KOPT-K1 (cell line): ENCODE data around the gene AKAP13.

Source experiments
- H3K27ac ChIP-seq: fragments of 200-600 bp; sonication (generic); 2 replicates; pipeline ENCODE4 v1.5.1; 2016; ENCODE audit warnings: antibody characterized with exemption, mild to moderate bottlenecking, low read depth, low read length; ENCODE audit not compliant: poor library complexity, severe bottlenecking
- H3K36me3 ChIP-seq: fragments of 200-600 bp; sonication (generic); 2 replicates; pipeline ENCODE4 v1.5.1; 2017; ENCODE audit warnings: antibody characterized with exemption, mild to moderate bottlenecking, low read length, moderate library complexity; ENCODE audit not compliant: insufficient read depth
- H3K9me3 ChIP-seq: fragments of 200-600 bp; sonication (generic); 2 replicates; pipeline ENCODE4 v1.5.1; 2017; ENCODE audit warnings: antibody characterized with exemption, low read length, mild to moderate bottlenecking; ENCODE audit not compliant: insufficient read depth, poor library complexity, severe bottlenecking

AKAP13 gene

DNA sequence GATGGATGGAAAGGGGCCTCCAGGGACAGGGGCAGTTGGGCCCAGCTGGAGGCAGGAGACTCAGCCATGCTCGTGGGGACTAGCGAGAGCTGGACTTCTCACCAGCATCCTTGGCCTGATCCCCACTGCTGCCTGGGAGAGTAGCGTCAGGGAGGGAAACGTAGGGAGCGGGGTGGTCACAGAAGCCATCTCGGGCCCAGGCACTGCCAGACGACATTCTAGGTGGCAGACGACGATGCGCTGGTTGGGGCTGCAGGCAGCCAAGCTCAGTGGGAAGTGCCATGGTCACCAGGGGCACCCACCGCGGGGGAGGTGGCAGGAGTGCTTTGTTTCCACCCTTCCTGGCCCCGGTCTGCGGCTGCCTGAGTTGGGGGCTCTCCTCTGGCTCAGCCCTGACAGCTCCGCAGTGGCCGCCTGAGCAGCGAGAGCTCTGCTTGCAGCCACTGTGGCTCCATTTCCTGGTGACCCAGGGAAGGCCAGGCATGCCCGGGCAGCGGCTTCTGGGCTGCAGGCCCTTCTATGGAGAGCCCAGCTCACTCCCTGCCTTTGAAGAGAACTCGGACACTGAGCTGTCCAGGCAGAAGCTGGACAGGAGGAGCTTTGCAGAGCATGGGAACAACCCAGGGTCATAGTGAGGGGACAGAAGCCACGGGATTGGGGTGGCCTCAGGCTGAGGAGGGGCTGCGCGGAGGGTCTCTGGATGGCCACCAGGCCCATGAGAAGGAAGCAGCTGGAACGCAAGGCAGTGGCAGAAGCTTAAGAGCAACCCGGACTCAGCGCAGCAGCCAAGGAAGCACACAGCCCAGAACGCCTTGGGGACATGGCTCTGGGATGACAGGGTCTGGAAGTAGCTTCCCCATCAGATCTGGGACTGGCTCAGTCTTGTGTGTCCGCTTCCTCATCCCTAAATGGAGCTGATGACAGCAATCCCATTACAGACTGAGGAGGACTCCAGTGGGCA lies 383.6 kb downstream of the AKAP13 start:
- no peak overlapping the region for H3K27ac ChIP-seq
- no peaks in the 10 kb centered on the region for H3K36me3 ChIP-seq
- no peaks in the 10 kb centered on the region for H3K9me3 ChIP-seq

DNA sequence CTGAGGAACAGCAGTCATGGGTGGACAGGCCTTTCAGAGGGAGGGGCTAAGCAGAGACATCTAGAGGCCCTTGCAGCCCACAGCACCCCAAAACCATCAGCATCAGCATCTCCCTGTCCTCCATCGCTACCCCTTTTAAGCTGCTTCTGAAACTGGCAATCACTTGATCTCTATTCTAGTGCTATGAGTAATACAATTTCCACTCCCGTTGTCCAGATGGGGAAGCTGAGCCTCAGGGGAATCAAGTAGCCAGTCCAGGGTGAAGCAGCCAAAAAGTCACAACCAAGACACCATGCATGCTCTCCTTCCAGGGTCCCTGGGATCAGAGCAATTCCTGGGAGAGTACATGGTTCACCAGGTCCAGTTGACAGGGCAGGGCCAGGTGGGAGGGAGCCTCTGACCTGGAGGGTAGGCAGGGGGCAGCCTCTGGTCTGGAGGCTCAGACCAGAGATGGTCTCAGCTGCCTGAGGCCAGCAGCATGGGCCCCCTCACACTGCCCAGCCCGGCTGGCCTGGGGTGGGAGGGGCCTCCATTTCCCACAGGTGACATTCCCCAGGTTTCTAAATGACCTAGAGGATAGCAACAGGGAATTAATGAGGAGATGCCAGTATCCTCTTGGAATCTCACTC lies 384.4 kb downstream of the AKAP13 start:
- no peaks in the 10 kb centered on the region for H3K36me3 ChIP-seq
- no peaks in the 10 kb centered on the region for H3K9me3 ChIP-seq
- H3K27ac ChIP-seq, result no peak overlapping the region

DNA sequence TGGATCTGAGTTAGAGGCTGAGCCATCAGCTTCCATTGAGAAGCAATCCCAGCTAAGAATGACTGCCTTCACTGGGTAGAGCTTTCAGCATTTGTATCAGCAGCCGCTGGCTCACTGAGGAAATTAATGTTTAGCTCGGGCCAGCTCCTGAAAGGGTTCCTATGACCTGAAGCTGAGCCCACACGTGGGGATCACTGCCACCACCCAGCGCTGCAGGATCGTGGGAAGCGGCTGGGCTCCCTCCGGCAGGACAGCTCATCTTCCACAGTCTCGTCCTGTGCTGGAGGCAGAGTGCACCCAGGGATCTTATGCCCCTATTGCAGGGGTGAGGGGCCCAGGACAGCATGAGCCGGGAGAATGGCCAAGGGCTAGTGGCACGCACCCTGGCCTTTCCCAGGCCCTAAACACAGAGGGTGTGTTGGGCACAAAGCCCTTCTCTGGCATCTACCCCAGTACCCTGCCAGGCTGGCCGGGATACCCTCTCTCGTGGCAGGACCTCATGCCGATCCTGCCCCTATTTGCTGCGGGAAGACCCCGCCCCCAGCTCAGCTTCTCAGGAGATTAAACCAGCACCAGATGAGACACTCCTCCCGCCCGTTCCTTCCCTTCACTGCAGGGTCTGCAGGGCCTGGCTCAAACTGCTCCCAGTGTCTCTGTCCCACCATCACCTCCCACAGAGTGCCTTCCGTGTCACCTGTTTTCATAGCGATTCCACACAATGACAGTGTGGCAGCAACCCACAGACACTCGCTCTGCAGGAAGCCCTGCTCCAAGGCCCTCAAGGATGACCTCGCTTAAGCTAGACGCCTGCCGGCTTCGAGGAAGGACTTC lies 385.8 kb downstream of the AKAP13 start:
- Histone ChIP-seq H3K9me3 (no peaks in the 10 kb centered on the region), H3K27ac (no peak overlapping the region), H3K36me3 (no peaks in the 10 kb centered on the region)

- H3K27ac ChIP-seq, result no peak overlapping the region
Observed at GRCh38 chr15:85767785-85768529, 387.6 kb downstream of the AKAP13 start.

DNA sequence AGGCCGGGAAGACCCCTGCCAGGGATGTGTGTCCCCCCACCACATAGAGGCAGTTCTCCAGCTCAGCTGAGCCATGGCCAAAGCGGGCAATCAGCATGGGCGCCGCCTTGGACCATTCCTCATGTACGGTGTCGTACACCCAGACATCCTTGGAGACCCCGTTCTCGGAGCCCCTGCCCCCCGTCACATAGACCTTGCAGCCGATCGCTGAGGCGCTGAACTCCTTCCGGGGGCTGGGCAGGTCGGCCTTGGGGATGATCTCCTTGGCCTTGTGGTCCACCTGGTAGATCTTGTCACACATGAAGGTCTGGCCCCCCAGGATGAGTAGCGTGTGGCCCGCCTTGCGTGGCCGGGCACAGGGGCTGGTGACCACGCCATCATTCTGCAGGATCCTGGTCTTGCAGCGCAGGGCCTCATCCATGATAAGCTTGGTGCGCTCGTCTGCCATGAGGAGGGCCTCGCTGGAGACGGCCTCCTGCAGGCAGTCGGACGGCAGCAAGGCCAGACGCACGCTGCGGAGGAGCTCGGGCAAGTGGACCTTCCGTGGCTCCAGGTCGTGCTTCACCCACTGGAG lies 388.3 kb downstream of the AKAP13 start:
- H3K9me3 ChIP-seq, result no peaks in the 10 kb centered on the region
- no peak overlapping the region for H3K27ac ChIP-seq
- H3K36me3 ChIP-seq, result no peaks in the 10 kb centered on the region

More at GRCh38 chr15:85767785-85768529, 387.6 kb downstream of the AKAP13 start:
- no peaks in the 10 kb centered on the region for H3K9me3 ChIP-seq
- no peaks in the 10 kb centered on the region for H3K36me3 ChIP-seq

DNA sequence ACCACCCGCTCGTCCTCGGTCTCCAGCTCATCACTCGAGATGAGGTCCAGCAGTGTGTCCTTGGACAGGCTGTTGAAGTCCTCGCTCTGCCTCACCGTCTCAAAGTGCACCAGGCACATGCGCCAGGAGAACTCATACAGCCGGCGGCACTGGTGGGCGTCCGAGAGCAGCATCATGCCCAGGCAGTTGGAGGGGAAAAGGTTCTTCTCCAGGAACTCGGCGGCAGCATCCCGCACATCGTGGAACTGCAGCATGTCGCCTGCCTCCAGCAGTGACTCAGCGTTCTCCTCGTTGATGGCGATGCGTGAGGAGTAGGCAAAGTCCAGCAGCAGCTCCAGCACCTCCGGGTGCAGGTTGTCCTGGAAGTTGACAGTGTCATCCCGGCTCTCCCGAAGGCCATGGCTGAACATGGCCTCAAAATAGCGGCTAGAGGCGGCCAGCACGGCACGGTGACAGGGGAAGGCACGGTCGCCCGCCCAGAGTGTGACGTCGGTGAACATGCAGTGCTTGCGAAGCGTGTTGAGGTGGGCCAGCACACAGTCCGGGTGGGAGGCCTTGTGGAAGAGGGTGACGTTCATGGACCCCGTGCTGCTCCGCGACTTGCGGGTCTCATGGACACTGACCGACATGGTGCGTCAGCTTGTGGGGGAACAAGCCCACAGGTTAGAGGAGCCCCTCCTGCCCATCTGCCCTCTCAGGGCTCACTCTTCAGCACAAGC lies 388.9 kb downstream of the AKAP13 start:
- H3K27ac ChIP-seq, result no peak overlapping the region
- H3K36me3 ChIP-seq, result no peaks in the 10 kb centered on the region
- H3K9me3 ChIP-seq, result no peaks in the 10 kb centered on the region

DNA sequence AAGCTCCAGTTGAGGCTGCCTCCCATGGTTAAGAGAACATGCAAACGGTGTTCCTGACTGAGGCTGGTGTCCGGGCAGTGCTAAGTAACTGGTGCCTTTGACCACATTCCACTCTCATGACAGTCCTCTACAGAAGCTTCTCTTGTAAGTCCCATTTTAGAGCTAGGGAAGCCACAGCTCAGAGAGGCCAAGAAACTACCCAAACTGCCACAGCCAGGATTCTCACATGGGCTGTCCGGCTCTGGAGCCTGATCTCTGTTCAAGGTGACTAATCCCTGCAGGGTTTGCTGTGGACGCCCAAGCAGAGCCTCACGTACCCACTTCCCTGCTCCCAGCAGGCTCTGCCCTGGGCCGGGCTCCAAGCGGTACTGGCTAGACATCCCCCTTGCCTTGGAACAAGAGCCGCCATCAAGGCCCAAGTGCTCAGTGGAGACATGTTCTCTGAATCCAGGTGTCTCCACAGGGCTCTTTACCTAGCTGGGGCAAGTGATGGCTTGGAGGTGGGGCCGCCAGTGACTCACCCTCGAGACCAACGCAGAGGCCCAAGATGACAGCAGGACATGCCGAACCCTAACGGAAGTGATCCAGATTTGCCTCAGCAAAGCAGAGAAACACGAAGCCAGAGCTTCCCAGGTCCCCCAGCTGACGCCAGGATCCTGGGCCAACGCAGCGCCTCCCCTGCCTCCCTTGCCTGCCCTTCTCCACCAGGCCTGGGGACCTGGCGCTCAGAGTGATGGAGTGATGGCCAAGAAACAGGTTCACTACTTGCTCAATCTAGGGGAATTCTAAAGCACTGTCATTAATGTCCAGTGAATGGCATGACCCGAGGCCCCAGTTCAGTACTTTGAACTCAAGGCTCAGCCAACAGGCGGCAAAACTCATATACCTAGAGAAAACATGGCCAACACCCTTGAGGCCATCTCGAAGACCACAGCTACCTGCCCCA lies 390.0 kb downstream of the AKAP13 start:
- no peak overlapping the region for H3K27ac ChIP-seq
- H3K36me3 ChIP-seq, result no peaks in the 10 kb centered on the region
- no peaks in the 10 kb centered on the region for H3K9me3 ChIP-seq

DNA sequence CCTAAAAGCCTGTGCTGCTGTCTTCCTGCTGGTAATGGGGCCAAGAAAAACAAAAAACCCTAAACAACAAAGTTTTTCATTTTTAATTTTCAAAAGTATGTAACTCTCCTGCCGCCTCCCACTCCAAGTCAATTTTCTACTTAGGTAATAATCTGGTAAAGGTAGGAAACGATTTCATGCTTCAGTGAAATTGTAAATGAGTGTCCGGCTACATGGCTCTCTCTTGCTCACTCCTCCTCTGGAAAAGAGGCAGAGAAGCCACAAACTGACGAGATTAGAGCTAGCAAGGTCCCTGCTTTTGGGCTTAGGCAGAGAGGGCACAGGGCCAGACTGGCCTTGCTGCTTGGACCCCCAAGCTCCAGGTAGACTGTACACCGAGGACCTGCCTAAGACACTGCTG lies 390.9 kb downstream of the AKAP13 start:
- no peaks in the 10 kb centered on the region for H3K36me3 ChIP-seq
- no peaks in the 10 kb centered on the region for H3K9me3 ChIP-seq
- H3K27ac ChIP-seq, result no peak overlapping the region

DNA sequence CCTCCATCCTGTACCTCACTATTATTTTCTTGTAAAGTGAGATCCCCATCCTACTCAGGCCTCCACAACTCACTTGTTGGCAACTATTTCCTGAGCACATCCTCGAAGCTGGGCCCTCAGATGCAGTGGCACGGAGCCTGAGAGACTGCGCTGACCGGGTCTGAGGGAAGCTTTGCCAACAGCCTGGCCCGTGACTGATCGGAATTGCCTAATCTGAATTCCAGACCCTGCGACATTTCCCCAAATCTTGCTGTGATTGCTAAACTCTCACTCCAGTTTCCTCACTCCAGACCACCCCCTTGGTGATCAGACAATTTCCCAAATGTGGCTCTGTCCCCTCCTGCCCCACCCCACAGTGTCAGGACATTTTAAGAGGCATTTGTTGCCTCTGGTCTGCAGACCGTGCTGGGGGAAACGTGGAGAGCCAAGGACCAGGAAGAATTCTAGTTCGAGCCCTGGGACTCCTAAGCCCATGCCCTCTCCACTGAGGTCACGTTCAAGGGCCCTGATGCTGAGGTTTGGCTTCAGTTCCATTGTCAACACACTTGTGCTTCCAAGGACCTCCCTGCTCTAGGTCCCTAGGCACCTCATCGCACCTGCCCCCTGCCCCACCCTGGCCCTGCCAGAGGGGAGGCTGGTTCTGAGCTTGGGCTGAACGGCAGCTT lies 391.5 kb downstream of the AKAP13 start:
- Histone ChIP-seq H3K27ac (no peak overlapping the region), H3K9me3 (no peaks in the 10 kb centered on the region), H3K36me3 (no peaks in the 10 kb centered on the region)

DNA sequence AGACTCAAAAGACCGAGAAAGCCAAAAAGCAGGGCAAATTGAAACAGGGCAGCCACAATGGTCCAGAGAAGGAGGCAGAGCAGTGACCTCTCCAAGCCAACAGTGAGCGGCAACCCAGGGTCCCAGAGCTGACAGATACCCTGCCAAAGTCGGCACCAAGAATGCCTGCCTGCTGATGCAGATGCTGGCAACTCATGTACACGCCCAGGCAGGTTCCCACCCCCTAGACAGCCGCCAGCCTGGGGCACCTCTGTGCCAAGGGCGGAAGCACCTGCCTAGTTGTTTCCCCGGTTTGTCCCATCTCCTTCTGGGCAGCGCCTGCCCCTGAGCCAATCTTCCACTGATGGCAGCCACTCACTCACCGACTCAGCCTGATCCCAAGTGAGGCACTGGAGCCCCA lies 392.3 kb downstream of the AKAP13 start:
- H3K9me3 ChIP-seq, result no peaks in the 10 kb centered on the region
- no peak overlapping the region for H3K27ac ChIP-seq
- H3K36me3 ChIP-seq, result no peaks in the 10 kb centered on the region

DNA sequence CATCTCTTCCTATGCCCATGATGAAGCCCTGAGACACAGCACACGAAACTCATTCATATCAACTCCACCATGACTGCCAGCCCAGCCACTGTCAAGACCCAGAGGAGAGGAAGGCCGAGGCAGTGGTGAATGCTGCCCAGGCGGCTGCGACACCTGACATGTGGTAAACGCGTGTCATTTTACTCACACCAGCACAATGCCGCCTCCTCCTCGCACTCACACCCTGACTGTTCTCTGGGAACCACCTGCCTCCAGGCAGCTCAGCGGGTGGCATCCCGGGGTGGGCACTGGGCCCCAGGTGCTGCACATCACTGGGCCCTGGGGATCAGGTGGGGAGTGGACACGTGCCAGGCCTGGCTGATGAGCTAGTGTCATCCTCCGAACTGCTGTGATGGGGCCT lies 392.8 kb downstream of the AKAP13 start:
- Histone ChIP-seq H3K27ac (no peak overlapping the region), H3K9me3 (no peaks in the 10 kb centered on the region), H3K36me3 (no peaks in the 10 kb centered on the region)

- Histone ChIP-seq H3K9me3 (no peaks in the 10 kb centered on the region), H3K36me3 (no peaks in the 10 kb centered on the region), H3K27ac (no peak overlapping the region)
Observed at GRCh38 chr15:85773970-85774369, 393.6 kb downstream of the AKAP13 start.
